Globus pallidus (tissue), 1 donor: ENCODE data around the gene CMSS1.

ENCODE experiments used
- DNase-seq: peaks from one replicate; pipeline ENCODE4 v3.0.0-alpha.2; 2015; ENCODE audit warnings: low spot score

The CMSS1 gene

GRCh38 chr3:99934975-99935797 lies 117.5 kb downstream of the CMSS1 start:
- DNase-seq, result no peak

- no peak for DNase-seq
Measured at GRCh38 chr3:99938270-99938911, 120.7 kb downstream of the CMSS1 start.

GRCh38 chr3:99939876-99940275 lies 122.2 kb downstream of the CMSS1 start:
- DNase-seq, result no peak

- no peak for DNase-seq
Measured at GRCh38 chr3:99940350-99940749, 122.7 kb downstream of the CMSS1 start.

- no peak for DNase-seq
Measured at GRCh38 chr3:99941211-99941610, 123.5 kb downstream of the CMSS1 start.

GRCh38 chr3:99943931-99944761 lies 126.5 kb downstream of the CMSS1 start:
- no peak for DNase-seq

- no peak for DNase-seq
Measured at GRCh38 chr3:99945328-99945995, 127.8 kb downstream of the CMSS1 start.

GRCh38 chr3:99947356-99947755 lies 129.7 kb downstream of the CMSS1 start:
- DNase-seq, result no peak

GRCh38 chr3:99948467-99949089 lies 130.9 kb downstream of the CMSS1 start:
- DNase-seq, result no peak

GRCh38 chr3:99949956-99950670 lies 132.5 kb downstream of the CMSS1 start:
- no peak for DNase-seq

- DNase-seq, result no peak
Measured at GRCh38 chr3:99950921-99951320, 133.3 kb downstream of the CMSS1 start.

GRCh38 chr3:99951701-99952100 lies 134.0 kb downstream of the CMSS1 start:
- DNase-seq, result no peak

GRCh38 chr3:99952306-99952705 lies 134.6 kb downstream of the CMSS1 start:
- no peak for DNase-seq

GRCh38 chr3:99953596-99953995 lies 135.9 kb downstream of the CMSS1 start:
- no peak for DNase-seq

- DNase-seq, result no peak
Measured at GRCh38 chr3:99954914-99955644, 137.4 kb downstream of the CMSS1 start.

GRCh38 chr3:99955773-99956562 lies 138.3 kb downstream of the CMSS1 start:
- no peak for DNase-seq

GRCh38 chr3:99957151-99957796 lies 139.6 kb downstream of the CMSS1 start:
- DNase-seq, result no peak

- DNase-seq, result no peak
Measured at GRCh38 chr3:99958222-99958912, 140.7 kb downstream of the CMSS1 start.
